Stimulated activated CD4-positive, alpha-beta T cell treated with anti-CD3 and anti-CD28 coated beads, Interleukin-1b, Interleukin-23, amount 100 ng/mL, for 1 hour (primary cell): Measurements from ENCODE around the gene ALKBH4.
"Not testable (repeated sequence)": the region's sequence is repeated elsewhere in the genome, so short reads cannot be mapped to it uniquely, and the experiment has no call there.

Source experiments
- DNase-seq, 2 donors: peaks; one replicate each; pipeline ENCODE4 v3.0.0-alpha.2; 2020; ENCODE audit warnings: low read depth in 2 of 2

The ALKBH4 gene

DNA sequence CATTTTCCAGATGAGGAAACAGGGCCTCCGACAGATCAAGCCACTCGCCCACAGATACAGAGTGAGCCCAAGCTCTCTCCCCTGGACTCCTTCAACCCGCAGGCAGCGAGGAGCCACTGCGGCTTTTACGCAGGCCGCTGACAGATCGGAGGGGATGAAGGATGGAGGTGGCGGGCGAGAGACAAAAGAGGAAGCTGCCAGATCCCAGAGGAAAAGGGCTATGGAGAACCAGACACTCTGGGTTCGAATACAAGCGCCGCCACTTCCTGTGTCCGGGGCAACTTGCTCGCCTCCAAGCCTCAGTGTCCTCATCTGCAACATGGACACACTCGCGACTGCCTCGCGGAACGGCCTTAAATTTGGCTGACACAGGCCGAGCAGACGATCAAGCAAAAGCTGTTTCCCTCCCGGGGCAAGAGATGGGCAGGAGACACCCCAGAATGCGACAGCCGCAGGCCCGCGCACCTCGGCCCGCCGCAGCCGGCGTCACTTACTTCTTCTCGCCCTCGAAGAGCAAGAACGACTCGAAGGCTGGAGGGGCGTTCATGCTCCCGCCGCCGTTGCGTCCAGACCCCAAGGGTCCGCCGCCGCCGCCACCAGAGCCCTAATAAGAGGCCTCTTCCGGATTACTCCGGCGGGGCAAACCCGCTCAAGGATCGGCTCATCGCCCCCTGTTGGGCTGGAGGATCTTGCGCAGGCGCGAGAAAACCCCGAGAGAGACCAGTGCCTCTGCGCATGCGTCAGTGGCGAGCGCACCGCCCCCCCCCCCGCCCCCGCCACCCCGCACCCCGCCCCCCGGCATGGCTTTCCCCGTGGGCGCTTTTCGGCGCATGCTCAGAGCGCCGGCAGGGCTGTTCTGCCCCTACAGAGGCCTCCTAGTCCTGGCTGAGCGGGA, 13.9 kb upstream of the ALKBH4 start, which contains the start of gene POLR2J:
Gene POLR2J, minus strand, starts transcription at position 609 of the 895 bp plus-strand sequence. Its CDS starts 62 bp downstream, at position 547.
- peak; percentile 77 to 79 for DNase-seq

DNA sequence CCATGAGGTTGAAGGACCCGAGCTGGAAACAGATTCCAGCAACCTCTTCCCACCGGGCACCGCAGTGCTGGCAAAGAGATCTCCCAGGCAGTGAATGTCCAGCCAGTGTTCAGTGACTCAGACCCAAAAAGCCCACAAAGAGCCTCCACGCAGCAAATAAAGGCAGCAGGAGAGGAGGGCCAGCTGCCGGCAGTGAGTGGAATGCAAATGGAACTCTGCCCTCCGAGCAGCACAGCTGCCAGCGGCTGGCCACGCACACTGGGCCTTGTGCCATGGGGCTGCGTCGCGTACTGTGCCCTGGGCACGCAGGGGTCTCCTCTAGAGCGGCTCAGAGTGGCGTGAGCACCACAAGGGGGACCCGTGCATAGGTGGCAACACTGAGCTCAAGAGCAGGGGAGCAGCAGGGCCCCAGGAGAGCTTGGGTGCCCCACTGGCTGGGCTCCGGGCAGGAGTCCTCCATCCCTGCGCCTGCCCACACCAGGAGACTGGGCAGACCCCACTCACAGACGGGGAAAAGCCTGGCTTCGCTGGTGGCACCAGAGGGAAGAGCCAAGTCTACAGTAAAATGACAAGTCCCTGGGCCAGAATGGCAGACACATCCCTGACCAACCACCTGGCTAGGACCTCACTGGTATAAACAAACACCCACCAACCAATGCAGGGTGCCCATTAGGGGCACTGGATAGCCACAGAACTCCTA, 10.2 kb upstream of the ALKBH4 start:
- DNase-seq = not testable (repeated sequence)

DNA sequence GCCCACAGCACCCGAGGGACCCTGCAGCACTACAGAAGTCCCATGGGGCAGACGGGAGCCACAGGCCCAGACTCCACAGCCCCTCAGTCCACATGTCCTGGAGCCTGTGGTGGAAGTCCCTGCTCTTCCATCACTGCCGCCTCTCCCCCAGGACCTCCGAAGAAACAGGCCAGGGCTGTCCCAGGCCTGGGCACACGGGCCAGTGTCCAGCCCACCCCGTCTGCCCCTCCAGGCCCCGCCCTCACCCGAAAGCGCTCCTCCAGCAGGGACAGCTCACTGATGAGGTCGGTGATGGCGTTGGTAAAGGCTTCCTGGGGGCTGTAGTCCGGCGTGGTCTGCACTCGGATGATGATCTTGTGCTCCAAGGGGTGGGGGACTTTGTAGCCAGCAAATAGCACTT, 9.5 kb upstream of the ALKBH4 start:
- not testable (repeated sequence) for DNase-seq

DNA sequence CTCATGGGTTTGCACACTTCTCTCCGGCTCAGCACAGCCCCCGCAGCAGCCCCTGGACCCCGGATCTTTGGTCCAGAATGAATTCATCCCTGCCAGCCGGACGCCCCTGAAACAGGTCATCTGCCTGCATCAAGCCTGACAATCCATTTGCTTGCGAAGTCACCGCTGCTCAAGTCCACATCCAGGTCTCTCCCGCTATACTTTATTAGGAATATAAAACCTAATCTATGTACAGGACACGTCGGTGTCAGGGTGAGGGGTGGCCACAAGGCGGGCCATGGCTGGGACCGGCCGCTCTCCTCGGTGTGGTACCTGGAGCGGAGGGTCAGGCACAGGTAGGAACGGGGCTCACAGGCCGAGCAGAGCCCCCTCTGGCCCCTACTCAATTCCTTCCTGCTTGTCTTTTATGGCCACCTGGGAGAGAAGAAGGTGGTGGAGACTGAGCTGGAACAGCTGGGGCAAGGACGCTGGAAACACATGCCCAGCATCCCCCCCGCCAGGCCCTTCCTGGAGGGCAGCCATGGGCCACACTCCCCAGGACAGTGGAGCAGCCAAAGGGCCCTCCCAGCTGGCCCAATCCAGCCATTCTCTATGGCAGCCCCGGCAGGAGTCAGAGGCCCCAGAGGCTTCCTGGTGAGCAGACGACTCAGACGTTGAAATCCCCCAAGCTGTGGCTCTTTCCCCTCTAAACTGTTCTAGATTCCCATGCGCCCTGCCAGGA, 8.8 kb upstream of the ALKBH4 start:
- no peak for DNase-seq

DNA sequence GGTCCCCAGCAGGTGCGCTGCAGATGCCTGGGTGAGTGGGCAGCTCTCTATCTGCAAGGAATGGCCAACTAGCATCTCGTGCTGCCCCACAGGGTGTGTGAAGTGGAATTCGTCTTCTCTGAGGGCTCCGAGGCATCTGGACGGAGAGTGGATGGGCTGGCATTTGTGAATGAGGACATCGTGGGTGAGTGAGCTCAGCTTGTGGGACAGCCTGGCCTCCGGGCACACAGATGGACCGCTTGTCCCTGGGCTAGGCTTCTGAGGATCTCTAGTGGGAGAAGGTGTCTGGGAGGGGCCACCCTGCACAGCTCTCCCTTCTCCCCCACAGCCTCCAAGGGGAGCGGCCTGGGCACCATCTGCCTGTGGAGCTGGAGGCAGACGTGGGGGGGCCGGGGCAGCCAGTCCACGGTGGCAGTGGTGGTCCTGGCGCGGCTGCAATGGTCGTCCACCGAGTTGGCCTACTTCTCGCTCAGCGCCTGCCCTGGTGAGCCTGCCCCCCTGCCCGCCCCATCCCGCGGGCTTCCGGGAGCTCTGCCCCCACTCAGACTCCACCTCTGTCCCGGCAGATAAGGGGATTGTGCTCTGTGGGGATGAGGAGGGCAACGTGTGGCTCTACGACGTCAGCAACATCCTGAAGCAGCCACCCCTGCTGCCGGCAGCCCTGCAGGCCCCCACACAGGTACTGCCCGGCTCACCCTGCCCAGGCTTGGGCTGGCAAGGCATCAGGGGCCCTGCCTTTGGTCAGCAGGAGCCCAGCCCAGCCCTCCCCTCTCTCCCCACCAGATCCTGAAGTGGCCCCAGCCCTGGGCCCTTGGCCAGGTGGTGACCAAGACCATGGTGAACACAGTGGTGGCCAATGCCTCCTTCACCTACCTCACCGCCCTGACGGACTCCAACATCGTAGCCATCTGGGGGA, 7.7 kb upstream of the ALKBH4 start:
- DNase-seq = no peak

DNA sequence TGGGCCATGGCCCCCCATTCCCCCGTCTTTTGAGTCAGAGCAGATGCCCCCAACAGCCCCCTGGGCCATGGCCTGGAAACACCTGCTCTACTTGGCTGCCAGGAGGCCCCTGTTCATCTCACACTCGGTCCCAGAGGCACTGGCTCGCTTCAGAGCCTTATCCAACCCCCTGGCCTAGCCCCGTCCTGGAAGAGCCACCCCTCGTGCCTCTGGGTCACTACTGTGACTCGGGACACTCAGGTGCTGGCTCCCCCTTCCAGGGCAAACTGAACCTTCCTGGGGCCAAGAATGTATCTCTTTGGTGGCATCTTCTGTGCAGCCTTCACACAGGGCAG, 7.1 kb upstream of the ALKBH4 start:
- no peak for DNase-seq

DNA sequence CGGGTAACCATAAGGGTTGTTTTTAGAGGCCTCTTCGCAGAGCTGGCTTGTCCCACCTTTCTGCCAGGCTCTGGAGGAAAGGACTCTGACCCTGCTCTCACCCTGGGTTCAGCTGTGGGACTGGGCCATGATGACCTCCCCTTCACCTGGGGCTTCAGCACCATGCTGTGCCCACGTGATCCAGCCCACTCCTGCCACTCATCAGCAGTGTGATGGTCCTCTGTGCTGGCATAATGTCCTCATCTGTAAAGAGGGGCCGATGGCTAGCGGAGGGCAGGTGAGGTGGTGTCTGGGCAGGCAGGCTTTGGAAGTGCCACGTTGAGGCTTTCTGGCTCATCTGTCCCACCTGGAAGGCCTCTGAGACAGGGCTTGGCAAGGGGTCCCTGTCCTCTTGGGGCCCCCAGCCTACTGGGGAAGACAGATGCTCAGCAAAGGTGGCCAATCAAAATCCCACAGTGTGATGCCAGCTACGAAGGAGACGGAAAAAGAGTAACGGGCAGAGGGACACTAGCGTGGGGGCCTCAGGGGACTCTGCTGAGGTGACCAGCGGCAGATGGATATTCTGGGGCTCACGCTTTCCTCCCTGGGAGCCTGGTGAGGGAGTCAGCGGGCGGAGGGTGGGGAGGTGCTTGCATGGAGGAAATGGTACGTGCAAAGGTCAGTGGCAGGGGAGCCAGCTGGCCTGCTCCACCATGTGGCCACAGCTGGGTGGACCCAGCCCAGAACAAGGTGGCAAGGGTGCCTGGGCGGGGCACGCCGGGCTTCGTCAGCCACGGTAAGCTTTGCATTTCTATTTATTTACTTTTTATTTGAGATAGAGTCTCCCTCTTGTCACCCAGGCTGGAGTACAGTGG, 5.5 kb upstream of the ALKBH4 start:
- no peak for DNase-seq

DNA sequence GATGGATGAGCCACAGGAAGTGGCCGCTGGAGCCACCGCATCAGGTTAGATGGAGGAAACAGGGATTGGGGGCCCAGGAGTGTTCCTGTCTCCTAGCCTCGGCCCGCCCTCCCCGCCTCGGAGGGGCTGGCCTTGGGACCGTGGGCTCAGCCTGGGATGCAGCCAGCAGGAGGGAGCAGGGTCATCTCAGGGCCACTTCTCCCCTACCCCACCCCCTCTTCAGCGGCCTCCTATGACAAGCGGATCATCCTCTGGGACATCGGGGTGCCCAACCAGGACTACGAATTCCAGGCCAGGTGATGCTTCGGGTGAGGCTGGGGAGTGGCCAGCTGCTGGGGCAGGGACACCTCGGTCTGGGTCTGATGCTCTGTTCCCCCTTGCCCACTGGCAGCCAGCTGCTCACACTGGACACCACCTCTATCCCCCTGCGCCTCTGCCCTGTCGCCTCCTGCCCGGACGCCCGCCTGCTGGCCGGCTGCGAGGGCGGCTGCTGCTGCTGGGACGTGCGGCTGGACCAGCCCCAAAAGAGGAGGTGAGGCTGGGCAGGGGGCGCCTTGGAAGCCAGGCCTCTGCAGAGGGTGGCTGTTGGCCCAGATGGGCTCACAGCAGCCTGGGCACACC, 4.8 kb upstream of the ALKBH4 start:
- no peak for DNase-seq

DNA sequence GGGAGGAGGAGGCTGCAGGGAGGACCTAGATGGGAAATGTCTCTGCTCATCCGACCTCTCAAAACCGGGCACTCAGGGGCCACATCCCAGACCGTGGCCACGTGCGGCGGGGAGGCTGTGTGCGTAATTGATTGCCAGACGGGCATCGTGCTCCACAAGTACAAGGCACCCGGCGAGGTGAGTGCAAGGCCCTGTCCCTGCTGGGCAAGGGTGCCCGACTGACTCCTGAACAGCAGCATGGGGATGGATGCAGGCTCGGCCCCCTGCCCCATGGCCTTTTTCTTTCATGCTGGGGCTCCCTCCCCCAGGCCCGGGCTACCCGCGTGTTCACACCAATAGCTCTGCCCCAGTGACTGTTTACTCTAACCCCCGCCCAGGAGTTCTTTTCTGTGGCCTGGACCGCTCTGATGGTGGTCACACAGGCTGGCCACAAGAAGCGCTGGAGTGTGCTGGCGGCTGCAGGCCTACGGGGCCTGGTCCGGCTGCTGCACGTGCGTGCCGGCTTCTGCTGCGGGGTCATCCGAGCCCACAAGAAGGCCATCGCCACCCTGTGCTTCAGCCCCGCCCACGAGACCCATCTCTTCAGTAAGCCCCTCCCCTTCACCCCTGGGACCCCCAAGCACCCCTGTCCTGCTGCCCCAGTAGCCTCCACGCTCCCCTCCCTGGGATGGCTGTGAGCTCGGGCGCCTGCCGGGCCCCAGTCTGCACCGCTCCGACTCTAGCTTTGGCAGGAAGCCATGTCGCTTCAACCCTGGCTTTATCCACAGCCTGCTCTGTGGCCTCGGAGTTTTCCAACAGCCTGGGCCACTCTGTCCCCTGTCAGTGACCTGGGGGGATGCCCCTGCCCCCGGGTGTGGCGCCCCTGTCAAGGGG, 4.1 kb upstream of the ALKBH4 start:
- DNase-seq = no peak

DNA sequence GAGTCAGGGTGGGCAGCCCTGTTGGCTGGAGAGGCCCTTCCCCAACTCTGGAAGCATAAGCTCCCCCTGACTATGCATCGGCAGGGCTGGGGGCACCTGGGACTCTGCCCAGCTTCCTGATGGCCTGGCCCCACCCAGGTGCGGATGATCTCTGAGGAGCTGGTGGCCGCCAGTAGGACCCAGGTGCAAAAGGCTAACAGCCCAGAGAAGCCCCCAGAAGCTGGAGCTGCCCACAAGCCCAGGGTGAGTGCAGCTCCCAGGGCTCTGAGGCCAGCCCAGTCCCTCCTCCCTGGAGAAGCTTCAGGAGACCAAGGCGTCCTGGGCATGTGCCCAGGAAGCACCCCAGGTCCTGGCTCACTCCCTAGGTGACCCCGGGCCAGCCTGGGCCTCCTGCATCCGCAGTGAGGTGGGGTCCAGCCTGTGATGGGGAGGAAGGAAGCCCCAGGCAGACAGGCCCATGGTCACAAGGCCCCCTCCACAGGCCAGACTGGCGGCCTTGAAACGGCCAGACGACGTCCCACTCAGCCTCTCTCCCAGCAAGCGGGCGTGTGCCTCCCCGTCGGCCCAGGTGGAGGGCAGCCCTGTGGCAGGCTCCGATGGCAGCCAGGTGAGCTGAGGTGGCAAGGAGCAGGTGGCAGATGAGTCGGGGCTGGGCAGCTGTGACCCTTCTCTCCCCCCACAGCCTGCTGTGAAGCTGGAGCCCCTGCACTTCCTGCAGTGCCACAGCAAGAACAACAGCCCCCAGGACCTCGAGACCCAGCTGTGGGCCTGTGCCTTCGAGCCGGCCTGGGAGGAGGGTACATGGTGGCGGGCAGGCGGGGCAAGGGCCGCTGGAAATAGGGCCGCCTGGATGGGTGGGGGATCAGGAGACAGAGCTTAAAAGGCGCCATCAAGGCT, 3.2 kb upstream of the ALKBH4 start:
- DNase-seq = no peak

DNA sequence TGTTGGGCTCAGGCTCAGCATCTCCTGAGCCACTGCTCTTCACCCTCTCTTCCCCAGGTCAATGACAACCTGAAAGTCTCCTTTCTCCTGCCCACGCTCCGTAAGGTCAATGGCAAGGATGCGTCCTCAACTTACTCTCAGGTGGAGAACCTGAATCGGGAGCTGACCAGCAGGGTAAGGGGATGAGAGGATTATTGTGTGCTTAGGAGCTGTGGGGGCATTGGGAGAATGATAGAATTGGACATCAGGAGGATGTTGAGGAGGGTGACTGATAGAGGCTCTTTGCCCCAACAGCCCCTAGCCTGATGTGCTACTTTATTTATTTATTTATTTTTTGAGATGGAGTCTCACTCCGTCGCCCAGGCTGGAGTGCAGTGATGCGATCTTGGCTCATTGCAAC, 1.4 kb upstream of the ALKBH4 start:
- DNase-seq = no peak

DNA sequence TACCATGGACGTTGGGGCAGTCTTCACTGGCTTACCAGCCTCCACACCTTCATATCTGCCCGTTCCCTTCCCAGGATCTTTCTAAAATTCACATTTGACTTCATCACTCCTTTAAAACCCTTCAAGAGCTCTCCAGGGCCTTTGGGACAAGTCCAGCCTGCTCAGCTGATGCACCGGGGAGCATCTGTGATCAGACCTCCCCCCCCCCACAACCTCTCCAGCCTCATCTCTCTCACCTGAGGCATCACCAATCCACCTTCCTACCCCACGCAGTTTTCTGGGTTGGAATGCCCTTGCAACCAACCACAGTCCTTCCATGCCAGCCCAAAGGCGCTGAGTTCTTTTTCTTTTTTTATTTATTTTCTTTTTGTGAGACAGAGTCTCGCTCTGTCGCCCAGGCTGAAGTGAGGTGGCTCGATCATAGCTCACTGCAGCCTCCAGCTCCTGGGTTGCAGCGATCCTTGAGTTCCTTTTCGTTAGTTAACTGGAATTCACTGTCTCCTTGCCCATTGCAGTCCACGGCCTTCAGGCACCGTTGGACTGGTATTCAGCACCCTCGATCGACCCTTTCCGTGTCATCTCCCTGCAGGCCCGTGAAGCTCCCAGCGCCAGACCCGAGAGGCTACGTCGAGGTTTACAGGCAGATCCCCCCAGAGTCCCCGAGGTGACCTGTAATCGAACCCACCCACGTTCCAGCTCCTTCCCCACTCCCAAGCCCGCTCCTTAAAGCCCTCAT, 654 bp downstream of the ALKBH4 start:
- no peak for DNase-seq

DNA sequence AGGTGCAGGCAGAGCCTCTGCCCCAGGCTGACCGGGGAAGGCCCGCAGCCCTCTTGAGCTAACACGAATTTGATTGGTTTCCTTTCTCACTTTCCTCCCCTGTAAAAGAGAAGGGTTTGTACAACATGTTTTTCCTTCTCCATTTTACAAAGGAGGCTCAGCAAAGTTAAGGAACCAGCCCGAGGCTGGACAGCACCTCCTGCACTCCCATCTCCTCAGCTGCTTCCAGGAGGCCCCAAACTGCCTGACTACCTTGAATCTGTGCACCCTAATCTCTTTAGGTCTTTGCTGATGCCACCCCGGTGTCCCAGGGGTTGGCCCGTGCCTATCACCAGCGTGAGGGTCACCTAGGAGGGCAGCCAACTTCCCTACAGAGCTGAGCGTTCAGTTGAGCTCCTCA, 4.2 kb downstream of the ALKBH4 start:
- no peak for DNase-seq

DNA sequence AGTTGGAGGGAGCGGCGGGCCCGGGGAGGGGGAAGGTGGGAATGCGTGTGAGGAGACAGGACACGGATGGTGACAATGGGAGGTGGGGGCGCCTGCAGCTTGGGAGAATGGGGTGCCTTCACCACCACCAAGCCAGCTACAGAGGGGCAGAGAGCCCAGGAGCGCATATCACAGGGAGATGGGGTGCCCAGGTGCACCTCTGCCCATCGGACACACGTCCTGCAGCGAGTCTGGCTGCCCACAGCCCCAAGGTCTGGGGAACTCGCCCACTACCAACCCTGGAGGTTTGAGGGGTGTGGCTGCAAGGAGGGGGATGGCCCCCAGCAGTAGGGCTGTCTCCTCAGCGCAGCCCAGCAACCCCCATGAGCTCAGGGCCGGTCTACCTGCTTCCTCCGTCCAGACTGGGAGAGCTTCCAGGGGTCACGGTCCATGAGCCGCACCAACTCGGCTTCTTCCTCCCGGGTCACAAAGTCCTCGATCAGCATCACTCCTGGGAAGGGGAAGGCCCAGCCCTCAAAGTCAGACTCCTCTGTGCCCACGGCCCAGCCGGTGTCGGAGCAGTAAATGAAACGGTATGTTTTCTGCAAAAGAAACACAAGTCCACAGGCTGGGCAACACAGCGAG, 5.3 kb downstream of the ALKBH4 start:
- DNase-seq = no peak

DNA sequence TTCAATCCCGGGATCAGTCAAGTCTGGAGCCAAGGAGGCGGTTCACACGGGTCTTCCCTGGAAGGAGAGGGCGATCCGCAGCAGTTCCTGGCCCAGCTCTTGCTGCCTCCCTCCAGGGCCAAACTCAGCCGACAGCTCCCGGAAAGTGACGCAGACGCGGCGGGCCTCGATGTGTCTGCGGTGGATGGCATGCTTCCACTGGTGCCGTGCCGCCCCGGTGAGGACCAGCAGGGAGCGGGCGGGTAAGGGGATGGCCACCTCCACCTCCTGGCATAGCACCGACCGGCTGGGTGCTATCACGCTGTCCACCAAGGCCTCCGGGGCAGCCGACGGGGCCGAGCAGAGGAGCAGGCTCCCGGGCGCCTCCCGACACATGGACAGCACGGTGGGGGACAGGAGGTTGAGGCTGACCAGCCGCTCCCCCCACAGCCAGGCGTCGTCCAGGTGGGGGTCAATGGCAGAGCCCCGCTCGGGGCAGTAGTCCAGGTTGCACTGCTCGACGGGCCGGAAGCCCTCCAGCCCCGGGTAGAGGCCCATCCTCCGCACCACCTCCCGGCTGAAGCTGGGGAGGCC, 7.2 kb downstream of the ALKBH4 start:
- no peak for DNase-seq

DNA sequence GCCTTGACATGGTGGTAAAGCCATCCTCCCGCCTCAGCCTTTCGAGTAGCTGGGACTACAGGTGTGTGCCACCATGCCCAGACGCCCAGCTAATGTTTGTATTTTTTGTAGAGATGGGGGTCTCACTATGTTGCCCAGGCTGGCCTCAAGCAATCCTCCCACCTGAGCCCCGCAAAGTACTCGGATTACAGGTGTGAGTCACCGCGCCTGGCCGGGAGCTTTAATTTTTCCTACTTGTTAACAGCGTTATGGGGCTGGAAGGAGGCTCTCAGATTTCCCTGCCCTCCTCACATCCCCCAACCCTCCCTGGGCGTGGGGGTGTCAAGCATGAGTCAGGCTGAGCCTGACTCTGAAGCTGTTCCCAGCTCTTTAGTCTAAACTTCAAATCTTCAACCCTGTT, 8.3 kb downstream of the ALKBH4 start:
- no peak for DNase-seq

DNA sequence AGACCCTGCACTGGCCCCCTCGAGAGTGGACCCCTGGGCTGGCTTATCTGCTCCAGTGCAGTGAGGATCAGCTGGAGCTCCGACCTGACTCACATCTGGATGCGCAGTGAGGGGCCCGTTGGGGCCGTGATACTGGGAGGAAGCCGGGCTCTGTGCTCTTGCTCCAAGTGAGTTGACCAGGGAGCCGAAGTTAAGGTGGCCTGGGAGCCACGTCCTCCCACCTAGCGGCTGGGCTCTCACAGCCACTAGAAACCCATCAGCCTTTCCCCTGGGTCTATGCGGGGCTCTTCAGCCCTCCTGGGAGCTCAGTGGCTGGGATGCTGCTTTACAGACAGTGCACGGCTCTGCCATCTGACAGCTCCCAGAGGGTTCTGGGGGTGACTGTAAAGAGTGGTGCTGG, 9.1 kb downstream of the ALKBH4 start:
- no peak for DNase-seq
